ENCODE measurements around the gene PDE1C. TPM values are rescaled to one million over a fixed set of nuclear protein-coding genes. Genes with fewer than 3 reads are reported as not detected.
A peak's percentile ranks its signal among the peaks of the same experiment; 100 is the strongest.

Gene PDE1C
- total and polyA plus RNA-seq, 2 of the 4 experiments (the other 2 are of a cell fraction) = 14.2 to 61.5 TPM

DNA sequence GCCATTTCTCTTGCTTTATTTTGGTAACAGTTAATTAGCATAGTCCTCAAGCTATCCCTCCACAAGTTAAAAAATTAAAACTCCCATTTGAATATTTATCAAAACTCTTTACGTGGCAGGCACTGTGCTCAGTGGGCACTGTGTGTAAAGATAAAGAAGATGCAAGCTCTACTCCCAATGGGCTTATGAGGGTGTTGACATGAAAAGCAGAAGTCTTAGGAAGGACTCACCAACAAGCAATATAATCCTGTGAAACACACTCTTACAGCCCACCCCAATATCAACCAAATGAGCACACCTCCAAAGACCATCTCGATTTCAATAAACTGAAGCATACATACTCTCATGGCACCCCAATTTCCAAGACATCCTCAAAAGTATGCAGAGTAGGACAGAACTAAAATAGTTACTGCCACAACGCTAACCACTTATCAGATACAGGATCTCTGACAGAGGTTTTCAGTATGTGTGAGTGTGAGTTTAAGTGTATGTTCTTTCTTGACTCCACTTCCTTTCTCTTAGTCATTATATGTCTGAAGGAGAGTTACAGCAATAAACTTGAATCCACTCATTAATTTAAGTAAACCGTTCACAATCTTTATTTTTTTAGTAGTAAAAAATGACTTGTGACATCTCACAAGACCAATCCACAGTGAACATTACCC is 120.0 kb downstream of the PDE1C start:
- peak overlapping the region; percentile 73 for H2BK5ac ChIP-seq (ENCODE audit: low read depth, low read length, poor library complexity, severe bottlenecking)
- ATAC-seq (ENCODE audit: low read depth) (no peak), DNase-seq (peak; percentile 53)
- peaks cover 7% of the 10 kb centered on the region; the same call in 1 of the 2 replicates for H3K4me1 ChIP-seq (ENCODE audit: control insufficient read depth, insufficient read depth, low read length)
- intact Hi-C loops (cut with micrococcal nuclease) = no loop called here
- H3K18ac ChIP-seq (ENCODE audit: low read depth, low read length) = peak overlapping the region; percentile 71; the same call in 1 of the 2 replicates
- H2BK15ac ChIP-seq (ENCODE audit: low read depth, low read length) = 0 out of 3 replicates have a peak overlapping the region, but pooled peaks have one; percentile 8
- peaks cover 2% of the 10 kb centered on the region; the same call in 1 of the 2 replicates for H3K36me3 ChIP-seq (ENCODE audit: control insufficient read depth, insufficient read depth, low read length)
- no peaks in the 10 kb centered on the region for H4K20me1 ChIP-seq (ENCODE audit: insufficient read depth, low read length)
- H3K9me3 ChIP-seq (ENCODE audit: control insufficient read depth, insufficient read depth, low read length) = peaks cover 9% of the 10 kb centered on the region
- in situ Hi-C loops (cut with MboI; ENCODE audit: low sequenced_read_pairs) = no loop called here
- TF ChIP-seq NFE2L2 (IDR thresholded peaks at IDR 0.05; ENCODE audit: low read depth, low read length) (no peak), RCOR1 (IDR thresholded peaks at IDR 0.05; ENCODE audit: insufficient replicate concordance, low read length) (no peak), RAD21 (IDR thresholded peaks at IDR 0.05; ENCODE audit: low read length) (no peak), MAZ (IDR thresholded peaks at IDR 0.05; ENCODE audit: borderline replicate concordance, low read depth, low read length) (no peak), FOS (IDR thresholded peaks at IDR 0.05; ENCODE audit: low read depth, low read length) (no peak), POLR2A (IDR thresholded peaks at IDR 0.05; ENCODE audit: low read depth, low read length) (no peak), BHLHE40 (IDR thresholded peaks at IDR 0.05; ENCODE audit: low read depth, low read length) (no peak), SMC3 (IDR thresholded peaks at IDR 0.05; ENCODE audit: low read depth, low read length) (no peak), RFX5 (IDR thresholded peaks at IDR 0.05; ENCODE audit: low read depth, low read length) (no peak), CEBPB (IDR thresholded peaks at IDR 0.05; ENCODE audit: low read depth, low read length) (no peak), MXI1 (IDR thresholded peaks at IDR 0.05; ENCODE audit: borderline replicate concordance, low read depth, low read length) (no peak), CHD1 (IDR thresholded peaks at IDR 0.05; ENCODE audit: low read depth, low read length) (no peak)
- TF ChIP-seq, protein P1, sequence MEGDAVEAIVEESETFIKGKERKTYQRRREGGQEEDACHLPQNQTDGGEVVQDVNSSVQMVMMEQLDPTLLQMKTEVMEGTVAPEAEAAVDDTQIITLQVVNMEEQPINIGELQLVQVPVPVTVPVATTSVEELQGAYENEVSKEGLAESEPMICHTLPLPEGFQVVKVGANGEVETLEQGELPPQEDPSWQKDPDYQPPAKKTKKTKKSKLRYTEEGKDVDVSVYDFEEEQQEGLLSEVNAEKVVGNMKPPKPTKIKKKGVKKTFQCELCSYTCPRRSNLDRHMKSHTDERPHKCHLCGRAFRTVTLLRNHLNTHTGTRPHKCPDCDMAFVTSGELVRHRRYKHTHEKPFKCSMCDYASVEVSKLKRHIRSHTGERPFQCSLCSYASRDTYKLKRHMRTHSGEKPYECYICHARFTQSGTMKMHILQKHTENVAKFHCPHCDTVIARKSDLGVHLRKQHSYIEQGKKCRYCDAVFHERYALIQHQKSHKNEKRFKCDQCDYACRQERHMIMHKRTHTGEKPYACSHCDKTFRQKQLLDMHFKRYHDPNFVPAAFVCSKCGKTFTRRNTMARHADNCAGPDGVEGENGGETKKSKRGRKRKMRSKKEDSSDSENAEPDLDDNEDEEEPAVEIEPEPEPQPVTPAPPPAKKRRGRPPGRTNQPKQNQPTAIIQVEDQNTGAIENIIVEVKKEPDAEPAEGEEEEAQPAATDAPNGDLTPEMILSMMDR (conservative IDR thresholded peaks at IDR 0.05; ENCODE audit: low read depth, low read length) = no peak
- TF ChIP-seq, protein P2, sequence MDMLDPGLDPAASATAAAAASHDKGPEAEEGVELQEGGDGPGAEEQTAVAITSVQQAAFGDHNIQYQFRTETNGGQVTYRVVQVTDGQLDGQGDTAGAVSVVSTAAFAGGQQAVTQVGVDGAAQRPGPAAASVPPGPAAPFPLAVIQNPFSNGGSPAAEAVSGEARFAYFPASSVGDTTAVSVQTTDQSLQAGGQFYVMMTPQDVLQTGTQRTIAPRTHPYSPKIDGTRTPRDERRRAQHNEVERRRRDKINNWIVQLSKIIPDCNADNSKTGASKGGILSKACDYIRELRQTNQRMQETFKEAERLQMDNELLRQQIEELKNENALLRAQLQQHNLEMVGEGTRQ (IDR thresholded peaks at IDR 0.05; ENCODE audit: low read depth, low read length) = no peak
- TF ChIP-seq, protein P3, sequence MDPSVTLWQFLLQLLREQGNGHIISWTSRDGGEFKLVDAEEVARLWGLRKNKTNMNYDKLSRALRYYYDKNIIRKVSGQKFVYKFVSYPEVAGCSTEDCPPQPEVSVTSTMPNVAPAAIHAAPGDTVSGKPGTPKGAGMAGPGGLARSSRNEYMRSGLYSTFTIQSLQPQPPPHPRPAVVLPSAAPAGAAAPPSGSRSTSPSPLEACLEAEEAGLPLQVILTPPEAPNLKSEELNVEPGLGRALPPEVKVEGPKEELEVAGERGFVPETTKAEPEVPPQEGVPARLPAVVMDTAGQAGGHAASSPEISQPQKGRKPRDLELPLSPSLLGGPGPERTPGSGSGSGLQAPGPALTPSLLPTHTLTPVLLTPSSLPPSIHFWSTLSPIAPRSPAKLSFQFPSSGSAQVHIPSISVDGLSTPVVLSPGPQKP (IDR thresholded peaks at IDR 0.05; ENCODE audit: borderline replicate concordance, low read depth, low read length) = no peak
- H2BK20ac ChIP-seq (ENCODE audit: low read depth, low read length) = peak overlapping the region; percentile 11; the same call in 1 of the 2 replicates
- H2BK120ac ChIP-seq (ENCODE audit: low read depth, low read length) = peak overlapping the region; percentile 35; the same call in 1 of the 2 replicates
- H3K9me1 ChIP-seq (ENCODE audit: insufficient read depth, low read length) = no peaks in the 10 kb centered on the region
- H2AK9ac ChIP-seq (replicated peaks; ENCODE audit: low read depth, low read length, poor library complexity) = no peak overlapping the region
- H3K56ac ChIP-seq (ENCODE audit: extremely low read depth, insufficient read depth, low read length) = no peak overlapping the region
- H3K79me1 ChIP-seq (ENCODE audit: low read depth in 1 of 2, low read length in 2 of 2) = peaks cover 12 to 17% of the 10 kb centered on the region in 2 experiments; a peak in 3 of 4 replicates
- H2AK5ac ChIP-seq (ENCODE audit: low read depth, low read length) = peak overlapping the region; percentile 5; the same call in 1 of the 2 replicates
- H4K5ac ChIP-seq (ENCODE audit: low read depth, low read length) = peak overlapping the region; percentile 30; the same call in 1 of the 2 replicates
- peak overlapping the region; percentile 49; the same call in 1 of the 2 replicates for H3K4ac ChIP-seq (ENCODE audit: low read depth, low read length)
- H3K27ac ChIP-seq (ENCODE audit: insufficient read depth, low read length) = no peak overlapping the region
- no peak overlapping the region for H3K4me2 ChIP-seq (ENCODE audit: low read depth, low read length)
- H3K23ac ChIP-seq (ENCODE audit: low read depth, low read length) = peak overlapping the region; percentile 64; the same call in 1 of the 2 replicates
- ChIA-PET CTCF (no interaction called here), POLR2A (ENCODE audit: unreplicated experiment) (no interaction called here)
- no peaks in the 10 kb centered on the region for H3K27me3 ChIP-seq (ENCODE audit: control insufficient read depth, insufficient read depth, low read length)
- no TSS peak for BruUV-seq (replicated peaks)
- dilution Hi-C loops (cut with HindIII; ENCODE audit: low sequenced_read_pairs, unreplicated experiment) = no loop called here
- H3K4me3 ChIP-seq (ENCODE audit: insufficient read depth, low read depth, low read length) = no peak overlapping the region
- H2AFZ ChIP-seq (replicated peaks; ENCODE audit: low read length, poor library complexity) = no peak overlapping the region
- H4K8ac ChIP-seq (ENCODE audit: low read depth in 2 of 2, low read length in 2 of 2) = peak overlapping the region; percentile 37 to 77; a peak in 2 of 4 replicates
- peak overlapping the region; percentile 2; the same call in 1 of the 2 replicates for H3K14ac ChIP-seq (replicated peaks; ENCODE audit: low read depth, low read length)
- H4K91ac ChIP-seq (ENCODE audit: insufficient read depth, low read depth, low read length) = no peak overlapping the region
- WGBS, 2 experiments (ENCODE audit: extremely low coverage in 2 of 2, insufficient read length in 1 of 2) = no CpG with 5 or more reads among the region's 4 CpGs
- no peak overlapping the region for H3K9ac ChIP-seq (ENCODE audit: low read depth, low read length)

Measured in IMR-90 (cell line).